SU-DHL-6 (cell line): ENCODE measurements around the gene CRK.

ENCODE experiments used
- H2AFZ ChIP-seq: fragments of 200-600 bp; sonication (generic); 2 replicates; pipeline ENCODE4 v1.6.1; 2014; ENCODE audit warnings: low read depth, mild to moderate bottlenecking, moderate library complexity, mixed read lengths, antibody characterized with exemption, low read length; ENCODE audit not compliant: severe bottlenecking
- H3F3A ChIP-seq: fragments of 200-600 bp; shearing (Covaris generic); 2 replicates; pipeline ENCODE4 v1.6.0; 2016; ENCODE audit warnings: antibody characterized with exemption, mild to moderate bottlenecking; ENCODE audit not compliant: insufficient read depth
- H3K27ac ChIP-seq: fragments of 200-600 bp; sonication (generic); 2 replicates; pipeline ENCODE4 v1.5.1; 2016; ENCODE audit warnings: low read depth, mild to moderate bottlenecking, low read length, moderate library complexity, mixed read lengths
- H3K27me3 ChIP-seq: fragments of 200-600 bp; sonication (generic), shearing (Covaris generic); 2 replicates; pipeline ENCODE4 v1.6.0; 2014; ENCODE audit warnings: mild to moderate bottlenecking, low read length
- H3K36me3 ChIP-seq: fragments of 200-600 bp; sonication (generic); 2 replicates; pipeline ENCODE4 v1.6.1; 2014; ENCODE audit warnings: mild to moderate bottlenecking, low read length, mixed read lengths
- H3K4me2 ChIP-seq: fragments of 300-600, 200-600 bp; shearing (Covaris generic), sonication (generic); 2 replicates; pipeline ENCODE4 v1.6.0; 2014; ENCODE audit warnings: low read length, low read depth, mild to moderate bottlenecking; ENCODE audit not compliant: poor library complexity, severe bottlenecking
- H3K4me3 ChIP-seq: fragments of 200-600 bp; sonication (generic); 2 replicates; pipeline ENCODE4 v1.5.1; 2014; ENCODE audit warnings: antibody characterized with exemption, low read length, mild to moderate bottlenecking, mixed read lengths; ENCODE audit not compliant: insufficient read depth, poor library complexity, severe bottlenecking
- H3K79me2 ChIP-seq: fragments of 200-600 bp; sonication (generic); 2 replicates; pipeline ENCODE4 v1.6.1; 2014; ENCODE audit warnings: mild to moderate bottlenecking, low read length, moderate library complexity; ENCODE audit not compliant: insufficient read depth
- H3K9ac ChIP-seq: fragments of 200-600 bp; sonication (generic); 2 replicates; pipeline ENCODE4 v1.7.0; 2014; ENCODE audit warnings: mild to moderate bottlenecking, low read length
- H3K9me2 ChIP-seq: fragments of 200-600 bp; sonication (generic); replicated peaks from 2 replicates; pipeline ENCODE4 v1.6.1; 2014; ENCODE audit warnings: low read length; ENCODE audit not compliant: insufficient read depth
- H3K9me3 ChIP-seq: fragments of 200-600 bp; sonication (generic); 2 replicates; pipeline ENCODE4 v1.6.1; 2014; ENCODE audit warnings: low read length, mixed read lengths; ENCODE audit not compliant: insufficient read depth
- H4K20me1 ChIP-seq: fragments of 200-600 bp; sonication (generic); 2 replicates; pipeline ENCODE4 v1.6.1; 2014; ENCODE audit warnings: low read depth, mild to moderate bottlenecking, antibody characterized with exemption, low read length, moderate library complexity, mixed read lengths
- CTCF ChIP-seq: fragments of 200-600 bp; sonication (generic); IDR thresholded peaks from one replicate; pipeline ENCODE4 v1.5.1; 2017; ENCODE audit warnings: antibody characterized with exemption, mild to moderate bottlenecking, low read length, moderate library complexity; ENCODE audit not compliant: insufficient read depth, poor library complexity, severe bottlenecking
- EZH2phosphoT487 ChIP-seq: fragments of 200-600 bp; sonication (generic), shearing (Covaris generic); conservative IDR thresholded peaks from 2 replicates; pipeline ENCODE4 v1.6.1; 2018; ENCODE audit warnings: mild to moderate bottlenecking, antibody characterized with exemption, low read length, moderate library complexity, mixed read lengths

Gene CRK

DNA sequence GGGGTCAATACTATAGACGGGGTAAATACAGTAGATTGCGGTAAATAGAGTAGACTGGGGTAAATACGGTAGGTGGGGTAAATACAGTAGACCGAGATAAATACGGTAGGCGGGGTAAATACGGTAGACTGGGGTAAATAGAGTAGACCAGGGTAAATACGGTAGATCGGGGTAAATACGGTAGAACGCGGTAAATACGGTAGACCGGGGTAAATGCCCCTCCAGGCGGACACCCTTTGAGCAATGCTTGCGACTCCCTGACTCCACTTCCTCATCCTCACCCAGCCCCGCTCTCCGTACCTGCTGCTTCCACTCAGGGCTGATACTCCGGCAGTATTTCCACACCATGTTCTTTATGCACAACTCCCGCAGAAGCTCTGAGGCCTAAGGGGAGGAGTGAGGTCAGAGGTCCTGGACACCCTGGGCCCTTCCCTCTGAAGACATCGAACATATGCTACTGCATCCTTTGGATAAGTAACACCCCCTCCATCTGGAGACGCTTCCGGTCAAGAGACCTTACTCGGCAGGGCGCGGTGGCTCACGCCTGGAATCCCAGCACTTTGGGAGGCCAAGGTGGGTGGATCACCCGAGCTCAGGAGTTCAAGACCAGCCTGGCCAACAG, 13.3 kb upstream of the CRK start:
- Histone ChIP-seq H3K27ac (no peak overlapping the region), H3K79me2 (no peaks in the 10 kb centered on the region), H3K4me3 (no peak overlapping the region), H4K20me1 (no peaks in the 10 kb centered on the region), H3K9me2 (no peaks in the 10 kb centered on the region), H3K9me3 (no peaks in the 10 kb centered on the region), H3K9ac (no peak overlapping the region), H3K4me2 (no peak overlapping the region), H3K36me3 (no peaks in the 10 kb centered on the region), H2AFZ (no peak overlapping the region), H3F3A (no peaks in the 10 kb centered on the region), H3K27me3 (no peaks in the 10 kb centered on the region)
- no peak for TF ChIP-seq EZH2phosphoT487
- TF ChIP-seq CTCF: no peak

GRCh38 chr17:1467898-1468492, 12.0 kb upstream of the CRK start:
- Histone ChIP-seq H3K79me2 (no peaks in the 10 kb centered on the region), H3K27ac (no peak overlapping the region), H2AFZ (no peak overlapping the region), H4K20me1 (no peaks in the 10 kb centered on the region), H3F3A (no peaks in the 10 kb centered on the region), H3K4me2 (no peak overlapping the region), H3K36me3 (no peaks in the 10 kb centered on the region), H3K9me2 (no peaks in the 10 kb centered on the region), H3K9me3 (no peaks in the 10 kb centered on the region), H3K4me3 (no peak overlapping the region), H3K27me3 (no peaks in the 10 kb centered on the region), H3K9ac (no peak overlapping the region)
- TF ChIP-seq CTCF: no peak
- TF ChIP-seq EZH2phosphoT487: no peak

GRCh38 chr17:1467258-1467657, 11.2 kb upstream of the CRK start:
- H3F3A ChIP-seq: no peaks in the 10 kb centered on the region

More at GRCh38 chr17:1467258-1467657, 11.2 kb upstream of the CRK start:
- H3K79me2 ChIP-seq: no peaks in the 10 kb centered on the region
- H3K27ac ChIP-seq: no peak overlapping the region
- H3K4me3 ChIP-seq: no peak overlapping the region
- no peaks in the 10 kb centered on the region for H3K9me2 ChIP-seq
- no peak overlapping the region for H3K9ac ChIP-seq
- no peak overlapping the region for H2AFZ ChIP-seq
- no peaks in the 10 kb centered on the region for H4K20me1 ChIP-seq
- no peaks in the 10 kb centered on the region for H3K27me3 ChIP-seq
- H3K36me3 ChIP-seq: no peaks in the 10 kb centered on the region
- H3K4me2 ChIP-seq: no peak overlapping the region
- no peak for TF ChIP-seq CTCF
- no peak for TF ChIP-seq EZH2phosphoT487
- H3K9me3 ChIP-seq: no peaks in the 10 kb centered on the region
